ENCODE data around the gene MCM10. TPM values are rescaled to one million over a fixed set of nuclear protein-coding genes. Genes with fewer than 3 reads are reported as not detected.
A peak's percentile ranks its signal among the peaks of the same experiment; 100 is the strongest.

The MCM10 gene
- total and polyA plus RNA-seq, 9 of the 15 experiments (the other 6 are each of a cell fraction or from before 2014, with no cell fraction given) = 10.4 to 68.1 (median 48.0) TPM

DNA sequence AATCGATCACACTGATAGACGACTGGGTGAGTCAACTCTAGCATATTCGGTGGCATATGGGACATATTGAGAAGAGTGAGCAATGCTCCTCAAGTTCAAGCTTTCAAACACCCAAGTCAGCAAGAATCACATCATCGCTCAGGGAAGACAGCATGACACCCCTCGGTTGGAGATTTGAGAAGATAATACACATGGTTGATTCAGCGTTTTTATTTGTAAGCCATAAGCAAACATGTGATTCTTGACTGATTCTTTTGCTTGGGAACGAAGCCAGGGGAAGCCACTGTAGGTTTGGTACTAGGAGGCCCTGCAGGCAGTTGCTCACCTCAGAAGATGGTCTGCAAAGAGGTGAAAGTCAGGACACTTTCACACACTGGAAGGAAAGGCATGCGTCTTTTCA lies 60.2 kb downstream of the MCM10 start (continued):
- TF ChIP-seq, protein P1, sequence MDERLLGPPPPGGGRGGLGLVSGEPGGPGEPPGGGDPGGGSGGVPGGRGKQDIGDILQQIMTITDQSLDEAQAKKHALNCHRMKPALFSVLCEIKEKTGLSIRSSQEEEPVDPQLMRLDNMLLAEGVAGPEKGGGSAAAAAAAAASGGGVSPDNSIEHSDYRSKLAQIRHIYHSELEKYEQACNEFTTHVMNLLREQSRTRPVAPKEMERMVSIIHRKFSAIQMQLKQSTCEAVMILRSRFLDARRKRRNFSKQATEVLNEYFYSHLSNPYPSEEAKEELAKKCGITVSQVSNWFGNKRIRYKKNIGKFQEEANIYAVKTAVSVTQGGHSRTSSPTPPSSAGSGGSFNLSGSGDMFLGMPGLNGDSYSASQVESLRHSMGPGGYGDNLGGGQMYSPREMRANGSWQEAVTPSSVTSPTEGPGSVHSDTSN (CRISPR knock-in tag; IDR thresholded peaks at IDR 0.05; ENCODE audit: low read depth) = no peak
- TF ChIP-seq, protein P1 (tag; conservative IDR thresholded peaks at IDR 0.05; ENCODE audit: low read depth) = no peak
- TF ChIP-seq ZNF785 (CRISPR knock-in tag; IDR thresholded peaks at IDR 0.05) (no peak), ZNF23 (CRISPR knock-in tag; IDR thresholded peaks at IDR 0.05) (no peak), MAFG (tag; conservative IDR thresholded peaks at IDR 0.05) (peak; percentile 76), SRSF7 (optimal IDR thresholded peaks at IDR 0.05; ENCODE audit: low read depth, low read length) (no peak), MAFF (IDR thresholded peaks at IDR 0.05; ENCODE audit: low read length) (peak; percentile 44; the same call in 1 of the 2 replicates), MXI1 (IDR thresholded peaks at IDR 0.05; ENCODE audit: low read depth, low read length) (no peak), MAFK (IDR thresholded peaks at IDR 0.05; ENCODE audit: low read length) (peak; percentile 45)
- TF ChIP-seq, protein P2, sequence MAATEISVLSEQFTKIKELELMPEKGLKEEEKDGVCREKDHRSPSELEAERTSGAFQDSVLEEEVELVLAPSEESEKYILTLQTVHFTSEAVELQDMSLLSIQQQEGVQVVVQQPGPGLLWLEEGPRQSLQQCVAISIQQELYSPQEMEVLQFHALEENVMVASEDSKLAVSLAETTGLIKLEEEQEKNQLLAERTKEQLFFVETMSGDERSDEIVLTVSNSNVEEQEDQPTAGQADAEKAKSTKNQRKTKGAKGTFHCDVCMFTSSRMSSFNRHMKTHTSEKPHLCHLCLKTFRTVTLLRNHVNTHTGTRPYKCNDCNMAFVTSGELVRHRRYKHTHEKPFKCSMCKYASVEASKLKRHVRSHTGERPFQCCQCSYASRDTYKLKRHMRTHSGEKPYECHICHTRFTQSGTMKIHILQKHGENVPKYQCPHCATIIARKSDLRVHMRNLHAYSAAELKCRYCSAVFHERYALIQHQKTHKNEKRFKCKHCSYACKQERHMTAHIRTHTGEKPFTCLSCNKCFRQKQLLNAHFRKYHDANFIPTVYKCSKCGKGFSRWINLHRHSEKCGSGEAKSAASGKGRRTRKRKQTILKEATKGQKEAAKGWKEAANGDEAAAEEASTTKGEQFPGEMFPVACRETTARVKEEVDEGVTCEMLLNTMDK (IDR thresholded peaks at IDR 0.05; ENCODE audit: borderline replicate concordance, insufficient read depth, low read depth, low read length, poor library complexity, severe bottlenecking) = no peak

All from K562 (cell line).